GM12878 (cell line): ENCODE results near the gene SYNDIG1. TPM values are rescaled to one million over a fixed set of nuclear protein-coding genes. Genes with fewer than 3 reads are reported as not detected.

Source experiments
- ATAC-seq: fragments of 200-7000 bp; cut with Tn5 transposase; 3 replicates; pipeline ENCODE4 v1.9.1; 2020; ENCODE audit warnings: mild to moderate bottlenecking, moderate library complexity
- BruUV-seq: library from RNA; stranded (reverse); fragments of 400-500 nt; replicated peaks from 2 replicates; lab custom pipeline; 2021; lab: Mats Ljungman, UMichigan
- CTCF ChIA-PET: fragments of 300-600 bp; sonication (Branson Sonifier 250); formaldehyde crosslinking; extraction: SDS; loops from one replicate; lab custom pipeline; 2021; ENCODE audit warnings: inconsistent platforms; lab: Yijun Ruan, JAX
- POLR2A ChIA-PET: fragments of 350-600 bp; formaldehyde crosslinking; extraction: SDS; loops from one replicate; lab custom pipeline; 2021; ENCODE audit warnings: inconsistent platforms; lab: Charles Lee
- RAD21 ChIA-PET: fragments of 300-600 bp; sonication (Branson Sonifier 250); formaldehyde crosslinking; loops from one replicate; lab custom pipeline; 2023; ENCODE audit warnings: antibody characterized with exemption; ENCODE audit not compliant: unreplicated experiment; lab: Charles Lee
- SMC1A ChIA-PET: fragments of 300-600 bp; sonication (Branson Sonifier 250); formaldehyde crosslinking; loops from one replicate; lab custom pipeline; 2023; ENCODE audit not compliant: unreplicated experiment, uncharacterized antibody; lab: Charles Lee
- DNase-seq: peaks from one replicate; pipeline ENCODE4 v3.0.0-alpha.2; 2011; ENCODE audit warnings: low read depth, low spot score
- FAIRE-seq: peaks from 3 replicates; lab custom pipeline; 2011; peaks lifted over from hg19 to GRCh38; lab: Jason Lieb, UNC
- H2AFZ ChIP-seq: 2 replicates; pipeline ENCODE4 v1.6.0; 2011; ENCODE audit warnings: low read depth, low read length, control low read depth; ENCODE audit not compliant: control insufficient read depth
- H3K27ac ChIP-seq: 2 replicates; pipeline ENCODE4 v1.5.1; 2011; ENCODE audit warnings: control low read depth; ENCODE audit not compliant: control insufficient read depth, insufficient read depth
- H3K27me3 ChIP-seq, 2 experiments: replicated peaks in 1 of 2; 2 replicates each; pipeline versions ENCODE4 v1.6.0 to v1.6.1; 2011; ENCODE audit warnings: low read length in 1 of 2; ENCODE audit not compliant: control insufficient read depth in 2 of 2, insufficient read depth in 2 of 2
- H3K36me3 ChIP-seq, 2 experiments: 2 replicates each; pipeline ENCODE4 v1.5.1; 2011; ENCODE audit warnings: low read length in 1 of 2; ENCODE audit not compliant: control insufficient read depth in 2 of 2, insufficient read depth in 2 of 2
- H3K4me1 ChIP-seq: 2 replicates; pipeline ENCODE4 v1.6.1; 2011; ENCODE audit warnings: mild to moderate bottlenecking, low read length, moderate library complexity, mixed read lengths; ENCODE audit not compliant: control insufficient read depth, insufficient read depth
- H3K4me2 ChIP-seq: 2 replicates; pipeline ENCODE4 v1.6.0; 2011; ENCODE audit warnings: control low read depth; ENCODE audit not compliant: control insufficient read depth, insufficient read depth
- H3K4me3 ChIP-seq: fragments of 200-600 bp; sonication (generic); 2 replicates; pipeline ENCODE4 v1.5.1; 2016
- H3K79me2 ChIP-seq: 2 replicates; pipeline ENCODE4 v1.6.0; 2011; ENCODE audit warnings: low read length; ENCODE audit not compliant: control insufficient read depth, insufficient read depth
- H3K9ac ChIP-seq: 2 replicates; pipeline ENCODE4 v1.8.0; 2011; ENCODE audit warnings: low read length, control low read depth, mixed read lengths; ENCODE audit not compliant: control insufficient read depth, insufficient read depth
- H3K9me3 ChIP-seq: replicated peaks from 3 replicates; pipeline ENCODE4 v1.5.1; 2011; ENCODE audit warnings: mild to moderate bottlenecking, low read length; ENCODE audit not compliant: control insufficient read depth, insufficient read depth
- H4K20me1 ChIP-seq: 2 replicates; pipeline ENCODE4 v1.6.0; 2011; ENCODE audit not compliant: control insufficient read depth, insufficient read depth
- CBFB ChIP-seq: IDR thresholded peaks from 2 replicates; pipeline ENCODE4 v1.6.1; 2016; ENCODE audit warnings: antibody characterized with exemption, low read depth
- CEBPB ChIP-seq, 2 experiments: fragments of 150-350 bp in 1 of 2; IDR thresholded peaks; 2 replicates each; pipeline ENCODE4 v1.6.1; 2012 to 2014; ENCODE audit warnings: low read depth in 2 of 2, low read length in 2 of 2, borderline replicate concordance in 1 of 2, inconsistent platforms in 1 of 2
- DPF2 ChIP-seq: fragments of 450-650 bp; IDR thresholded peaks from 2 replicates; pipeline ENCODE4 v1.6.1; 2017; ENCODE audit warnings: mild to moderate bottlenecking
- MEF2B ChIP-seq: fragments of 450-650 bp; IDR thresholded peaks from 2 replicates; pipeline ENCODE4 v1.6.1; 2018; ENCODE audit warnings: mild to moderate bottlenecking, moderate library complexity; ENCODE audit not compliant: partially characterized antibody, poor library complexity, severe bottlenecking
- MTA3 ChIP-seq: IDR thresholded peaks from 2 replicates; pipeline ENCODE4 v1.6.1; 2012; ENCODE audit warnings: low read length, inconsistent platforms, borderline replicate concordance
- NFXL1 ChIP-seq: fragments of 450-650 bp; IDR thresholded peaks from 2 replicates; pipeline ENCODE4 v1.6.1; 2017; ENCODE audit warnings: antibody characterized with exemption, mild to moderate bottlenecking, borderline replicate concordance
- NR2F1 ChIP-seq: fragments of 450-650 bp; conservative IDR thresholded peaks from 2 replicates; pipeline ENCODE4 v1.6.1; 2017; ENCODE audit warnings: mild to moderate bottlenecking
- RELB ChIP-seq: fragments of 450-650 bp; IDR thresholded peaks from 2 replicates; pipeline ENCODE4 v1.6.1; 2017; ENCODE audit warnings: low read depth, mild to moderate bottlenecking, moderate library complexity
- TARDBP ChIP-seq: IDR thresholded peaks from 2 replicates; pipeline ENCODE4 v1.6.1; 2016; ENCODE audit warnings: borderline replicate concordance
- TCF3 ChIP-seq: IDR thresholded peaks from 2 replicates; pipeline ENCODE4 v1.6.1; 2012; ENCODE audit warnings: low read depth, mild to moderate bottlenecking, low read length, borderline replicate concordance; ENCODE audit not compliant: insufficient read depth
- TCF7 ChIP-seq: IDR thresholded peaks from 2 replicates; pipeline ENCODE4 v1.6.1; 2014; ENCODE audit warnings: antibody characterized with exemption, borderline replicate concordance
- ZNF592 ChIP-seq: fragments of 450-650 bp; IDR thresholded peaks from 2 replicates; pipeline ENCODE4 v1.6.1; 2017; ENCODE audit warnings: mild to moderate bottlenecking, moderate library complexity
- WGBS: methylation state at CpG from one replicate; pipeline ENCODE4 v1.1.6; 2016; ENCODE audit warnings: low lambda C conversion rate; ENCODE audit not compliant: insufficient replicate concordance, insufficient coverage; ENCODE audit errors: missing lambda C conversion rate; 5-methylcytosine and 5-hydroxymethylcytosine counted together
- in situ Hi-C: fragments of 300-500 bp; cut with MboI; formaldehyde crosslinking; loops from 9 replicates; pipeline ENCODE4 v1.14.3; 2018; ENCODE audit warnings: mixed read lengths
- intact Hi-C: fragments of 100-400 bp; cut with micrococcal nuclease; formaldehyde crosslinking; loops from one replicate; pipeline ENCODE4 v1.14.2; 2022; ENCODE audit not compliant: unreplicated experiment
- polyA plus RNA-seq, 11 experiments: library from polyadenylated mRNA; depleted of rRNA in 4 of 11; unstranded in 6 of 11; stranded (reverse) in 5 of 11; fragments of >200 nt; fragmentation: Nextera tagmentation in 4 of 11; fragmentation: Illumina TruSeq in 1 of 11; extraction: Ambion mirVana in 4 of 11; extraction: Trizol in 1 of 11; gene quantifications; 1 replicate in 1 of 11; 2 replicates in 10 of 11; pipeline versions ENCODE4 v1.2.1 to v1.2.3, GENCODE V29; 2011 to 2016; ENCODE audit warnings: inconsistent platforms in 2 of 11, missing spikeins in 2 of 11, low read depth in 1 of 11
- total RNA-seq, 4 experiments: library from RNA; depleted of rRNA in 3 of 4; stranded (reverse); fragments of >200 nt in 3 of 4; fragmentation: Illumina TruSeq in 1 of 4; extraction: Trizol in 1 of 4; gene quantifications; 2 replicates each; pipeline versions ENCODE4 v1.2.1 to v1.2.3, GENCODE V29; 2013 to 2021

The SYNDIG1 gene
- total and polyA plus RNA-seq, 10 of the 15 experiments (the other 5 are each of a cell fraction or from before 2014, with no cell fraction given) = not detected

- WGBS = 50% methylated on average over 7 of the region's 7 CpGs
- DNase-seq (no peak), FAIRE-seq (no peak), ATAC-seq (no peak)
- Histone ChIP-seq H2AFZ (no peak overlapping the region), H3K27ac (no peak overlapping the region), H3K27me3 (peaks cover 0 to 2% of the 10 kb centered on the region in 2 experiments; a peak in 2 of 4 replicates), H3K4me2 (no peak overlapping the region), H3K9ac (no peak overlapping the region), H4K20me1 (no peaks in the 10 kb centered on the region), H3K79me2 (no peaks in the 10 kb centered on the region), H3K4me3 (no peak overlapping the region), H3K9me3 (no peaks in the 10 kb centered on the region), H3K4me1 (no peaks in the 10 kb centered on the region), H3K36me3 (no peaks in the 10 kb centered on the region)
- in situ Hi-C loops = no loop called here
- CTCF ChIA-PET = no interaction called here
- POLR2A ChIA-PET = no interaction called here
- intact Hi-C loops = no loop called here
- BruUV-seq = no TSS peak
- SMC1A ChIA-PET = interaction anchor here (1.3 kb wide), 1 partner anchor 31 kb away, joined by 3 read pairs; no protein-coding TSS in a partner anchor
- no peak for TF ChIP-seq MTA3
- TF ChIP-seq NFXL1 = no peak
- no peak for TF ChIP-seq TCF7
- RAD21 ChIA-PET = no interaction called here
Measured at GRCh38 chr20:24478584-24478983, 9.2 kb downstream of the SYNDIG1 start.

DNA sequence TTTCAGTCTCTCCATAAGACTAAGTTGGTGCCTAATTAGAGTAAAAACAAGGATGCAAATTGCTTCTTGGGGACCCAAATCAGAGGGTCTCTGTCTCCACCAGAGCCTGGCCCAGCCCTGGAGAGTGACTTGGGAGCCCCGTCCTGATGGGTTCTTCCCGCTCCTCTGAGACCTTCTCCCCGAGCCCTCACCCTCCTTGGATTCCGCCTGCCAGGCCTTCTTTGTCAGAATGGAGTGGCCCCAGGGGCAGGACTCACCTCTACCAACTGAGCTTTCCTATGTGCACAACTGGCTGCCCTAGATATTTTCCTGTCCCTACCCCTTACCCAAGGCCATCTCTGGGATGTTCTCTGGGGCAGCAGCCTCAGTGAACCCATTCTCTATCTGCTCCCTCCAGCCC is 9.7 kb downstream of the SYNDIG1 start:
- ChIA-PET RAD21 (no interaction called here), POLR2A (no interaction called here), CTCF (no interaction called here), SMC1A (interaction anchor here (1.3 kb wide), 1 partner anchor 32 kb away, joined by 3 read pairs; no protein-coding TSS in a partner anchor)
- BruUV-seq = no TSS peak
- WGBS = 2% methylated on average over 4 of the region's 4 CpGs
- H2AFZ ChIP-seq = no peak overlapping the region
- intact Hi-C loops = no loop called here
- no peak overlapping the region for H3K27ac ChIP-seq
- H3K9ac ChIP-seq = no peak overlapping the region
- H3K4me2 ChIP-seq = no peak overlapping the region
- no peaks in the 10 kb centered on the region for H3K36me3 ChIP-seq
- DNase-seq = no peak
- H3K27me3 ChIP-seq = peaks cover 0 to 2% of the 10 kb centered on the region in 2 experiments; a peak in 2 of 4 replicates
- H3K4me1 ChIP-seq = no peaks in the 10 kb centered on the region
- no peak for TF ChIP-seq MEF2B
- TF ChIP-seq RELB = no peak
- no peak for TF ChIP-seq CEBPB (IDR thresholded peaks at IDR 0.05; ENCODE audit: borderline replicate concordance in 1 of 2, low read depth in 2 of 2, low read length in 2 of 2)
- TF ChIP-seq DPF2 = no peak
- no peak for TF ChIP-seq TARDBP
- TF ChIP-seq MTA3 = no peak
- TF ChIP-seq ZNF592 = no peak
- TF ChIP-seq TCF3 = no peak
- TF ChIP-seq NR2F1 = no peak
- TF ChIP-seq CBFB = no peak
- TF ChIP-seq, all 136 proteins: peak for 0
- Histone ChIP-seq H3K4me3 (no peak overlapping the region), H3K9me3 (no peaks in the 10 kb centered on the region), H3K79me2 (no peaks in the 10 kb centered on the region), H4K20me1 (no peaks in the 10 kb centered on the region)
- ATAC-seq (no peak), FAIRE-seq (no peak)
- in situ Hi-C loops = no loop called here
